Measurements from ENCODE around the gene GULP1.

Gene GULP1

GRCh38 chr2:188518381-188518780 lies 226.7 kb downstream of the GULP1 start:
- H3K4me1 ChIP-seq (ENCODE audit: control insufficient read depth, insufficient read depth, low read length): no peaks in the 10 kb centered on the region
- no peak overlapping the region for H3K27ac ChIP-seq (ENCODE audit: extremely low read depth, low read depth, low read length)
- ChIA-PET CTCF (interaction anchor here (1.5 kb wide), 1 partner anchor 894 kb away, joined by 5 read pairs; no protein-coding TSS in a partner anchor), POLR2A (no interaction called here)
- no peaks in the 10 kb centered on the region; the same call in none of the 2 replicates for H3K9me3 ChIP-seq (ENCODE audit: control insufficient read depth, insufficient read depth, low read depth, low read length)
- TF ChIP-seq TCF7L2 (IDR thresholded peaks at IDR 0.05; ENCODE audit: borderline replicate concordance, low read depth, low read length) (no peak), ZNF362 (tag by site-specific recombination; IDR thresholded peaks at IDR 0.05) (no peak), ZNF140 (tag by site-specific recombination; IDR thresholded peaks at IDR 0.05) (no peak), ZNF214 (tag by site-specific recombination; IDR thresholded peaks at IDR 0.05; ENCODE audit: borderline replicate concordance) (no peak), ZNF571 (tag by site-specific recombination; IDR thresholded peaks at IDR 0.05) (no peak), ZNF394 (tag by site-specific recombination; IDR thresholded peaks at IDR 0.05; ENCODE audit: borderline replicate concordance) (no peak), WT1 (tag by site-specific recombination; IDR thresholded peaks at IDR 0.05) (no peak), ZBTB11 (tag by site-specific recombination; conservative IDR thresholded peaks at IDR 0.05; ENCODE audit: low read depth) (no peak), ZNF513 (tag by site-specific recombination; IDR thresholded peaks at IDR 0.05) (no peak), KLF9 (tag by site-specific recombination; IDR thresholded peaks at IDR 0.05; ENCODE audit: low read depth) (no peak)
- H3K4me3 ChIP-seq (ENCODE audit: low read depth, low read length): no peak overlapping the region
- no peaks in the 10 kb centered on the region for H3K36me3 ChIP-seq (ENCODE audit: control insufficient read depth in 2 of 2, insufficient read depth in 1 of 2, low read length in 2 of 2)

GRCh38 chr2:188519136-188519535 lies 227.5 kb downstream of the GULP1 start:
- no peak for TF ChIP-seq BCL11A (tag by site-specific recombination; IDR thresholded peaks at IDR 0.05; ENCODE audit: low read depth)
- TF ChIP-seq SP2 (tag by site-specific recombination; IDR thresholded peaks at IDR 0.05): no peak
- TF ChIP-seq AEBP2 (tag by site-specific recombination; IDR thresholded peaks at IDR 0.05; ENCODE audit: borderline replicate concordance): no peak
- TF ChIP-seq ZNF133 (tag by site-specific recombination; IDR thresholded peaks at IDR 0.05): no peak
- TF ChIP-seq EGR2 (tag by site-specific recombination; IDR thresholded peaks at IDR 0.05; ENCODE audit: low read depth): no peak
- no peak for TF ChIP-seq RBAK (tag by site-specific recombination; IDR thresholded peaks at IDR 0.05)
- TF ChIP-seq ZIC2 (tag by site-specific recombination; IDR thresholded peaks at IDR 0.05): no peak
- TF ChIP-seq ZNF600 (tag by site-specific recombination; IDR thresholded peaks at IDR 0.05): no peak
- TF ChIP-seq IKZF3 (tag by site-specific recombination; IDR thresholded peaks at IDR 0.05): no peak
- TF ChIP-seq ZNF23 (tag by site-specific recombination; IDR thresholded peaks at IDR 0.05; ENCODE audit: borderline replicate concordance): no peak
- no peak for TF ChIP-seq KLF8 (tag by site-specific recombination; IDR thresholded peaks at IDR 0.05)
- no peak for TF ChIP-seq ZNF239 (tag by site-specific recombination; IDR thresholded peaks at IDR 0.05)
- TF ChIP-seq INSM2 (tag by site-specific recombination; IDR thresholded peaks at IDR 0.05): no peak
- TF ChIP-seq PRDM6 (tag by site-specific recombination; IDR thresholded peaks at IDR 0.05): no peak
- ChIA-PET POLR2A (no interaction called here), CTCF (interaction anchor here (0.6 to 1.5 kb wide), 4 partner anchors 25 to 938 kb away, joined by 3 to 5 read pairs (median 4); no protein-coding TSS in a partner anchor)
- no peak overlapping the region for H3K4me3 ChIP-seq (ENCODE audit: low read depth, low read length)
- H3K27ac ChIP-seq (ENCODE audit: extremely low read depth, low read depth, low read length): no peak overlapping the region
- no peaks in the 10 kb centered on the region for H3K4me1 ChIP-seq (ENCODE audit: control insufficient read depth, insufficient read depth, low read length)
- no peaks in the 10 kb centered on the region for H3K36me3 ChIP-seq (ENCODE audit: control insufficient read depth in 2 of 2, insufficient read depth in 1 of 2, low read length in 2 of 2)
- no peaks in the 10 kb centered on the region; the same call in none of the 2 replicates for H3K9me3 ChIP-seq (ENCODE audit: control insufficient read depth, insufficient read depth, low read depth, low read length)

Data from HEK293 (cell line).